ENCODE measurements around the gene ASNS.
A peak's percentile ranks its signal among the peaks of the same experiment; 100 is the strongest.
"Not testable (repeated sequence)": the region's sequence is repeated elsewhere in the genome, so short reads cannot be mapped to it uniquely, and the experiment has no call there.

Gene ASNS

GRCh38 chr7:97872025-97872669, at the start of gene ASNS:
ASNS (minus strand) TSS chr7:97872408; CDS start chr7:97869156, 3,252 bp downstream.
- Mint-ChIP-seq H3K27me3 (no peaks in the 10 kb centered on the region), H3K27ac (peak within 1 kb of the TSS; percentile 89), H3K4me3 (peak within 1 kb of the TSS; percentile 88), H3K36me3 (ENCODE audit: low read depth) (peaks cover 25% of the 10 kb centered on the region), H3K4me1 (ENCODE audit: low read depth) (peaks cover 18% of the 10 kb centered on the region), H3K9me3 (no peaks in the 10 kb centered on the region)

- H3K9me3 Mint-ChIP-seq; H3K4me1 Mint-ChIP-seq (ENCODE audit: low read depth); H3K27ac Mint-ChIP-seq; H3K4me3 Mint-ChIP-seq; H3K36me3 Mint-ChIP-seq (ENCODE audit: low read depth); H3K27me3 Mint-ChIP-seq: not testable (repeated sequence)
Measured at GRCh38 chr7:97921254-97921653, 49.0 kb upstream of the ASNS start.

GRCh38 chr7:97915267-97915666, 43.1 kb upstream of the ASNS start:
- H3K36me3 Mint-ChIP-seq (ENCODE audit: low read depth); H3K27me3 Mint-ChIP-seq; H3K27ac Mint-ChIP-seq; H3K9me3 Mint-ChIP-seq; H3K4me1 Mint-ChIP-seq (ENCODE audit: low read depth); H3K4me3 Mint-ChIP-seq: not testable (repeated sequence)

GRCh38 chr7:97912294-97912693, 40.1 kb upstream of the ASNS start:
- not testable (repeated sequence) for H3K27ac Mint-ChIP-seq; H3K4me1 Mint-ChIP-seq (ENCODE audit: low read depth); H3K9me3 Mint-ChIP-seq; H3K36me3 Mint-ChIP-seq (ENCODE audit: low read depth); H3K4me3 Mint-ChIP-seq; H3K27me3 Mint-ChIP-seq

- not testable (repeated sequence) for H3K4me3 Mint-ChIP-seq; H3K4me1 Mint-ChIP-seq (ENCODE audit: low read depth); H3K27ac Mint-ChIP-seq; H3K36me3 Mint-ChIP-seq (ENCODE audit: low read depth); H3K27me3 Mint-ChIP-seq; H3K9me3 Mint-ChIP-seq
Measured at GRCh38 chr7:97896893-97897292, 24.7 kb upstream of the ASNS start.

- not testable (repeated sequence) for H3K27me3 Mint-ChIP-seq; H3K27ac Mint-ChIP-seq; H3K4me3 Mint-ChIP-seq; H3K4me1 Mint-ChIP-seq (ENCODE audit: low read depth)
- H3K9me3 Mint-ChIP-seq: peaks cover 11% of the 10 kb centered on the region
- peaks cover 13% of the 10 kb centered on the region for H3K36me3 Mint-ChIP-seq (ENCODE audit: low read depth)
Measured at GRCh38 chr7:97891721-97892120, 19.5 kb upstream of the ASNS start.

- not testable (repeated sequence) for H3K27me3 Mint-ChIP-seq; H3K9me3 Mint-ChIP-seq; H3K27ac Mint-ChIP-seq; H3K36me3 Mint-ChIP-seq (ENCODE audit: low read depth); H3K4me3 Mint-ChIP-seq; H3K4me1 Mint-ChIP-seq (ENCODE audit: low read depth)
Measured at GRCh38 chr7:97879527-97879926, 7.3 kb upstream of the ASNS start.

- H3K4me1 Mint-ChIP-seq (ENCODE audit: low read depth): peaks cover 16% of the 10 kb centered on the region
- H3K27ac Mint-ChIP-seq; H3K36me3 Mint-ChIP-seq (ENCODE audit: low read depth); H3K4me3 Mint-ChIP-seq; H3K27me3 Mint-ChIP-seq; H3K9me3 Mint-ChIP-seq: not testable (repeated sequence)
Measured at GRCh38 chr7:97874894-97875293, 2.7 kb upstream of the ASNS start.

- no peak overlapping the region for H3K4me3 Mint-ChIP-seq
- H3K27me3 Mint-ChIP-seq: no peaks in the 10 kb centered on the region
- H3K9me3 Mint-ChIP-seq: no peaks in the 10 kb centered on the region
- H3K4me1 Mint-ChIP-seq (ENCODE audit: low read depth): peaks cover 18% of the 10 kb centered on the region
- no peak overlapping the region for H3K27ac Mint-ChIP-seq
- H3K36me3 Mint-ChIP-seq (ENCODE audit: low read depth): peaks cover 14% of the 10 kb centered on the region
Measured at GRCh38 chr7:97873606-97874005, 1.4 kb upstream of the ASNS start.

GRCh38 chr7:97871659-97872024, 566 bp downstream of the ASNS start:
- H3K27me3 Mint-ChIP-seq: no peaks in the 10 kb centered on the region
- H3K27ac Mint-ChIP-seq: peak overlapping the region; percentile 89
- peaks cover 18% of the 10 kb centered on the region for H3K4me1 Mint-ChIP-seq (ENCODE audit: low read depth)
- peak overlapping the region; percentile 88 for H3K4me3 Mint-ChIP-seq
- peaks cover 30% of the 10 kb centered on the region for H3K36me3 Mint-ChIP-seq (ENCODE audit: low read depth)
- H3K9me3 Mint-ChIP-seq: no peaks in the 10 kb centered on the region

GRCh38 chr7:97868788-97869187, 3.4 kb downstream of the ASNS start:
- H3K9me3 Mint-ChIP-seq: no peaks in the 10 kb centered on the region
- H3K27ac Mint-ChIP-seq: no peak overlapping the region
- no peaks in the 10 kb centered on the region for H3K27me3 Mint-ChIP-seq
- peaks cover 18% of the 10 kb centered on the region for H3K4me1 Mint-ChIP-seq (ENCODE audit: low read depth)
- H3K36me3 Mint-ChIP-seq (ENCODE audit: low read depth): peaks cover 53% of the 10 kb centered on the region
- no peak overlapping the region for H3K4me3 Mint-ChIP-seq

- no peaks in the 10 kb centered on the region for H3K27me3 Mint-ChIP-seq
- H3K4me1 Mint-ChIP-seq (ENCODE audit: low read depth): peaks cover 18% of the 10 kb centered on the region
- no peaks in the 10 kb centered on the region for H3K9me3 Mint-ChIP-seq
- H3K27ac Mint-ChIP-seq: no peak overlapping the region
- H3K36me3 Mint-ChIP-seq (ENCODE audit: low read depth): peaks cover 58% of the 10 kb centered on the region
- H3K4me3 Mint-ChIP-seq: no peak overlapping the region
Measured at GRCh38 chr7:97868314-97868713, 3.9 kb downstream of the ASNS start.

GRCh38 chr7:97865104-97865503, 7.1 kb downstream of the ASNS start:
- H3K9me3 Mint-ChIP-seq: no peaks in the 10 kb centered on the region
- H3K27ac Mint-ChIP-seq: no peak overlapping the region
- H3K4me1 Mint-ChIP-seq (ENCODE audit: low read depth): peaks cover 4% of the 10 kb centered on the region
- H3K36me3 Mint-ChIP-seq (ENCODE audit: low read depth): peaks cover 86% of the 10 kb centered on the region
- no peaks in the 10 kb centered on the region for H3K27me3 Mint-ChIP-seq
- no peak overlapping the region for H3K4me3 Mint-ChIP-seq

- Mint-ChIP-seq H3K36me3 (ENCODE audit: low read depth) (peaks cover 91% of the 10 kb centered on the region), H3K27me3 (no peaks in the 10 kb centered on the region), H3K4me3 (no peak overlapping the region)
Measured at GRCh38 chr7:97859606-97860204, 12.5 kb downstream of the ASNS start.

GRCh38 chr7:97858221-97858620, 14.0 kb downstream of the ASNS start:
- Mint-ChIP-seq H3K27me3 (no peaks in the 10 kb centered on the region), H3K4me3 (no peak overlapping the region), H3K27ac (no peak overlapping the region), H3K36me3 (ENCODE audit: low read depth) (peaks cover 93% of the 10 kb centered on the region), H3K9me3 (no peaks in the 10 kb centered on the region), H3K4me1 (ENCODE audit: low read depth) (no peaks in the 10 kb centered on the region)

More at GRCh38 chr7:97859606-97860204, 12.5 kb downstream of the ASNS start:
- H3K27ac Mint-ChIP-seq: no peak overlapping the region
- H3K4me1 Mint-ChIP-seq (ENCODE audit: low read depth): no peaks in the 10 kb centered on the region
- no peaks in the 10 kb centered on the region for H3K9me3 Mint-ChIP-seq

- Mint-ChIP-seq H3K4me1 (ENCODE audit: low read depth) (no peaks in the 10 kb centered on the region), H3K9me3 (no peaks in the 10 kb centered on the region), H3K27ac (no peak overlapping the region), H3K27me3 (no peaks in the 10 kb centered on the region), H3K36me3 (ENCODE audit: low read depth) (peaks cover 93% of the 10 kb centered on the region), H3K4me3 (no peak overlapping the region)
Measured at GRCh38 chr7:97857544-97857943, 14.7 kb downstream of the ASNS start.
